GM18508 (cell line): Measurements from ENCODE around the gene TXNL1.
"Not testable (repeated sequence)": the region's sequence is repeated elsewhere in the genome, so short reads cannot be mapped to it uniquely, and the experiment has no call there.

Source experiments
- ATAC-seq: cut with Tn5 transposase; IDR thresholded peaks from one replicate; pipeline ENCODE4 v1.9.1; 2021; ENCODE audit warnings: moderate number of reproducible peaks; ENCODE audit not compliant: insufficient read depth, unreplicated experiment

The TXNL1 gene

DNA sequence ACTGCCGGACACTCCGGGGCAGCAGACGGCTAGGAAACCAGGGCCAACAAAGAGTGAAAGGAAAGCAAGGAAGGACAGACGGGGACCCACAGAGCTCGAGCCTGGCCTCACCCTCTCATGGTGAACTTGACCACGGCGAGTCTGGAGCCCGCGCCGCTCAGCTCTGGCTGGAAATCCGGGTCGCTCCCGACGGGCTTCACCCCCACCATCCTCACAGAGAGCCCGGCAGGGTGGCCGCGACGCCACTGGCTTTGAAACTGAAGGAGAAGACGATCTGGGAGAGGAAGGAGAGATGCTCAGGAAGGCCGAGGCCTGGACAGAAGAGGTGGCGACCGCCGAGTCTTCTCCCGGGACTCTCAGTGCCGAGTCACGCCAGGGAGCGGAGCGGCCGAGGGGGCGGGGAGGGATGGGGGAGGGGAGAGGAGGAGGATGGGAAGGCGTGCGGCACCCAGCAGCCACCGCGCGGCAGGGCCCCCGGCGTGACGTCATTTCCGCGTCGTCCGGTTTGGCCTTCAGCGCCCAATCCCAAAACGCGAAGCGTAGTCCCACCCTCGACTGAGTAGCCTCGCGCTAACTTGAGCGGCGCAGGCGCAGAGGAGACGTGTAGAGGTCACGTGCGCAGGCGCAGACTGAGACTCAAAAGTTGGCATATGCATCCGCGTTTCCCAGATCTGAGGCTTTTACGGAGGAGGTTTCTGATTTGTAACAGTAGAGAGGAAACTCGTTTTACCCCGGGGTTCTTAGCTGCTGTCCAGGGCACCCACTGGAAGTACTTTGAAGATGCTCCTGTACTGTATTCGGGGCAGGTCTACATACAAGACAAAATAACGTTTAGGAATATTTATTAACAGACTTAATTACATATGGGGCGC lies at the start of gene TXNL1:
Gene TXNL1, minus strand, starts transcription at position 361 of the 872 bp plus-strand sequence. Its CDS starts 152 bp downstream, at position 209.
- peak; percentile 79 for ATAC-seq

DNA sequence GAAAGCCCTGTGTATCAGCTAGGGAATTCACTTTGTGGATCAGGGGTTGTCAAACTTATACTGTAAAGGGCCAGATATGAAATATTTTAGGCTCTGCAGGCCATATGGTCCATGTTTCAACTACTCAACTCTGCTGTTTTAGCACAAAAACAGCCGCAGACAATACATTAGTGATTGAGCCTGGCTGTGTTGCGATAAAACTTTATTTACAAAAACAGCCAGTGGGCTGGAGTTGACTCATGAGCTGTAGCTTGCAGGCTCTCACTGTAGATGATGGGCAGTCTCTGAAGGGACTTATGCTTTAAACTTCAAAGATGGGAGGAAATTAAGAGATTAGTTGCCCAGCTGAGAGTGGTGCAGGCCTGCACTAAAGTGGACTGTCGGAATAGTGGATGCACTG lies 45.9 kb upstream of the TXNL1 start:
- ATAC-seq, result no peak

DNA sequence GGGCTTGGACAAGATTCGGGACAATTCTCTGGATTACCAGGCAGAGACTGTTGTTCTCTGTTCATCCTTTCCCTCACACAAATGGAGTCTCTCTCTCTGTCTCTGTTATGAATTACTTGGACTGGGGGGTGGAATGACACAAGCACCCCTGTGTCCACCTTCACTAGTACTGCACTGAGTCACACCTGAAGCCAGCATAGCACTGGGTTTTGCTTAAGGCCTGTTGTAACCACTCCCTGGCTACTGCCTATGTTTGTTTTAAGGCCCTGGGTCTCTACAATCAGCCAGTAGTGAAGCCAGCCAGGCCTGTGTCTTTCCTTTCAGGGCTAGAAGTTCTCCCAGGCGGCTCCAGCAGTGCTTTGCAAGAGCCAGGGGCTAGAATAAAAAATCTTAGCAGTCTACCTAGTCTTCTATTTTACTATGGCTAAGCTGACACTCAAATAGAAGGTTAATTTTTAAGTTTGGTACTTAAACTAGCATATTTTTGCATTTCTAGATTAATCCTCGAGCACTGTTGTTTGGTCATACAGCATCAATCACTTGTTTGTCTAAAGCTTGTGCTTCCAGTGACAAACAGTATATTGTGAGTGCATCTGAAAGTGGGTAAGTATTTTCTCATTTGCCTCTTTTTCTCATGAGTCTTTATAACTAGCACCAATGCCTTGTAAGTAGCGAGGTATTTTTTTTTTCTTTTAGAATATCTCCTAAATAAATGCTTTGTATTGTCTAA lies 40.6 kb upstream of the TXNL1 start:
- no peak for ATAC-seq

DNA sequence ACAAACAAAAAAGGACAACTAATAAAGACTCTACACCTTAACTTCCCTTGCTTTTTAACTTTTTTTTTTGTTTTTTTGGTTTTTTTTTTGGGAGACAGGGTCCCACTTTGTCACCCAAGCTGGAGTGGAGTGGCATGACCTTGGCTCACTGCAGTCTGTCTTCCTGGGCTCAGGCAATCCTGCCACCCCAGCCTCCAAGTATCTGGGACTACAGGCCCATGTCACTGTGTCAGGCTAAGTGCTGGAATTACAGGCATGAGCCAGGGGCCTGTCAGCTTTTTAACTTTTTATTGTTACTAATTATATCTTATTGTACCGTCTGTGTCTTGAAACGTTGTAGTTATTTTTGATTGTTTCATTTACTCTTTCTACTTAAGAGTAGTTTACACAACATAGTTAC lies 38.2 kb upstream of the TXNL1 start:
- ATAC-seq, result no peak

DNA sequence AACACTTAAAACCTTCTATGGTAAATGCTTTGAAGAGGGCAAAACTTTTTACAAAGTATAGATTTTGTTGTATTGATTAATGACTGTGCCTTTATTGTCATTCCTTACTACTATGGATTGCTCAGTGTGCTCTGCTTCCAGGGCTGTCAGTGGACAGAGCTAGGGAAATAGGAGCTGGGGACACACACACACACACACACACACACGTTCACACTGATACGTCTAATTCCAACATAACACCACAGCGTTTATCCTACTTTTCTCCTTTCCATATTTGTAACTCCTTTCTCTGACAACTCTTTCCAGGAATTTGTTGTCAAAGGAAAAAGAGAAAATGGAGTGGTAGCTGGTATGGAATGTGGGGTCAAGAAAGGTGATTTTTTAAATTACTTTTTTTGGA lies 34.6 kb upstream of the TXNL1 start:
- ATAC-seq, result no peak

DNA sequence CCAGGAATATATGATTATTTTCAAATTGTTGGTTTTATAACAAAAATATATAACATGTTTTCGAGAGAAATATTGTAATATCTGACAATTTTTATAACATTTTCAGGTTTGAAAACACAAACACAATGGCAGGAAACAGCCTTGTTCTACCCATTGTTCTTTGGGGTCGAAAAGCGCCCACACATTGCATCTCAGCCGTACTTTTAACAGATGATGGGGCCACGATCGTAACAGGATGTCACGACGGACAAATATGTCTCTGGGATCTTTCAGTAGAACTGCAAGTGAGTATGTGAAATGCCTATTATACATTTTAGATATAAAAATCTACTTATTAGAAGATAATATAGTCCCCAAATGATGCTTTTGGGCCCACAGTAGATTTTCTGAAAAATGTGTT lies 34.0 kb upstream of the TXNL1 start:
- ATAC-seq, result no peak

DNA sequence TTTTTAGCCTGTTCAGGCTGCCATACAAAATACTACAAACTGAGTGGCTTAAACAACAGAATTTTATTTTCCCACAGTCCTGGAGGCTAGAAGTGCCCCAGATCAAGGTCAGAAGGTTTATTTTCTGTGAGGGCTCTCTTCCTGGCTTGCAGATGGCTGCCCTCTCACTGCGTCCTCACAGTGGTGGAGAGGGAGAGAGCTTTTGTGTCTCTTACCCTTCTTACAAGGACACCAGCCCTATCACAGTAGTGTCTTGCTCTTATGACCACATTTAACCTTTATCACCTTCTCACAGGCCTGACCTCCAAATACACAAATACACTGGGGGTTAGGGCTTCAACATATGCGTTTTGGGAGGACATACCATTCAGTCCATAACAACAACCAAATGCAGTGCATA lies 24.5 kb upstream of the TXNL1 start:
- ATAC-seq, result no peak

DNA sequence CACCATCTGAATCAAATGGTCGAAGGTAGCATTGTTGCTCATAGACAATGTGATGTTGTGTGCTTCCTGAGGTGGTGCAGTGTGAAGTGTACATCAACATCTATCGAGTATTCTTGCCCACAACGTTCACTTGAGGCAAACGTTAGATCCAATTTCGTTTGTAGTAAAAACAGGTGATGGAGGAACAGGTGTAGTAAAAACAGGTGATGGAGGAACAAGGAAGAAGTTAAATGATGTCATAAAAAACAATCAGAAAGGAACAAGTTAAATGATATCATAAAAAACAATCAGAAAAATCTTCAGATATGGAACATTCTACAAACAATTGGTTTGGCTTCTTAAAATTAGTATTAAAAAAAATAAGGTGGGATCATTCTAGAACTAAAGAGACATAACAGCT lies 24.1 kb upstream of the TXNL1 start:
- ATAC-seq, result no peak

DNA sequence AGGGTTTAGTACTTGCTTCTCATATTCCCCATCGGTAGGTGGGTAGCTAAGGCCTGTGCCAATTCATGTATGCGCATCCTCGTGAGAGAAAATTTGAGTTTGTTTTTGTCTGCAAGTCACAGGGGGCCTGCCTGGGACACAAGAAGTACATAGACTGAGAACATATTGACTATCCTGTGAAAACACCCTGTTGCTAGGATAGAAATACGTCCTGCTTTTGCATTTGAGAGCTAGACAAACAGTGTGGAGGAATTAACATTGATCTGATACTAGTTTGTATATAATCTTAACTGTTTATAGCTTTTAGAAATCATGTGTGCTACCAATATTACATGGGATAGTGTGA lies 23.6 kb upstream of the TXNL1 start:
- ATAC-seq, result no peak

DNA sequence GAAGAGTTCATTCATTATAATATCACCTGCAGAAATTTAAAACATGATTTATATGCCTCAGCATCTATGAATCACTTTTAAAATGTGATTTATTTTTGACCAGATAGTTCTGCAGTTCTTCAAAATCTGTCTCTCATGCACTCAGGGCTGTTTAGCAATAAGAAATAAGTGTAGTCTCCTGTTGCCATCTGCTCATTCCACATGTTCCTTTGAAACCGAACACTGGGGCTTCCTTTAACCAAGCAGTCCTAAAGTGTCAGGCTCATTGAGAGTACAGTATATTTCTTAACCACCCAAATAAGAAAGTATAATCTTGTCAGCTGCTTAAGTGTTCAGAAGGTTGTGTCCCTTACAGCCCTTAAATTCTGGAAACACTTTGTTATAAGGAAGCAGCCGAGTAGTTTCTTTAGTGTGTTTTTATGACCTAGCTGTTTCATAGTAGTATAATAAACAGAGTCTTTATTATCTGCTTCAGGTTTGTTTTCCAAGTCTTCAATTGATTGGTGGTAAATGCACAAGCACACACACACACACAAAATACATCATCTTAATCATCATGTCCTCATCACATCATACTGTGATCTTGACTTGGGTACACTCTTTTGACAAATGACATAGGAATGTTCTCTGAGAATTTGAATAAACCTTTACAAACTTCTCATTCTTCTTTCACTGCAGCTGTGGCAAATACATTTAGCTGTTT lies 23.1 kb upstream of the TXNL1 start:
- ATAC-seq, result no peak

DNA sequence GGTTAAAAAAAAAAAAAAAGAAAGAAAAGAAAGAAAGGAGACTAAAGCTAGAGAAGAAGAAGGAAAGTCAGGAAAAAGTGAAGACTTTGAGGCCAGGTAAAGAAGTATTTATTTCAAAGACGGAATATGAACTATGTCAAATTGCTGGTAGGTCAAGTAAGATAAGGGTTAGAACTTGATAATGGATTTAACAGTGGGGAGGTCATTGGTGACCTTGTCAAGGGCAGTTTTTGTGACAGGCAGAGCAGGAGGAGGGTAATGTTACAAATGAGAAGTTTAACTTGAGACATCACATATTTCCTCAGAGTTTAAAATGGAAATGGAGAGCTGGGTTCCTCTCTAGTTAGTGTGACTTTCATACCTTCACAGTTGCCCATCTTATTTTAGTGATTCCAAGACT lies 22.3 kb upstream of the TXNL1 start:
- no peak for ATAC-seq

DNA sequence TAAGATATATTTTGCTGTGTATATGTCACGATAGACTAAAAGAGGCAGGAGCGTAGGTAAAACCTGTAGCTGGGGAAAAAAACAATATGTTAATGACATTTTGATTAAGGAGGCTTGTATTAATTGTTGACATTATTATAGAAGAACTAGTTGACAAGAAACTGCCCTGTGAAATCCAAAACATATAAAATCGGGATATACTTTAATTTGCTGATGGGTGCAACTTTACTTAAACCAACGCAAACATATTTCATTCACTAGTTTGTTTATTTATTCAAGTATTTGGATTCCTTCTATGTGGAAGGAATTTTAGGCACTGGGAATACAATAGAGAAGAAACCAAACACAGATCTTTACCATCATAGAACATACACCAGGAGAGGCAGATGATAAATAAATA lies 20.7 kb upstream of the TXNL1 start:
- no peak for ATAC-seq

DNA sequence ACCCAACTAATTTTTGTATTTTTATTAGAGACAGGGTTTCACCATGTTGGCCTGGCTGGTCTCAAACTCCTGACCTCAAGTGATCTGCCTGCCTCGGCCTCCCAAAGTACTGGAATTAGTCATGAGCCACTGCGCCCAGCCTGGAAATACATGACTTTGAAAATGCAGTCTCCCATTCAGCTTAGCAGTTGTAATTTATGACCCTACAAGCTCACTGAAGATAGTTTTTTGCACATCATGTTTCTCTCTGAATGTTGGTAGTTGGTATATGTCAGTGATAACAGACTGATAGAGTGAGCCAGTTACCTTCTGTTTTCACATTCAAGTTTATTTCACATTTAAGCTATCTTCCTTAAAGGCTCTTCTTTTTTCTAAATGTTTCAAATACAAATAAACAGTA lies 19.9 kb upstream of the TXNL1 start:
- ATAC-seq, result no peak

DNA sequence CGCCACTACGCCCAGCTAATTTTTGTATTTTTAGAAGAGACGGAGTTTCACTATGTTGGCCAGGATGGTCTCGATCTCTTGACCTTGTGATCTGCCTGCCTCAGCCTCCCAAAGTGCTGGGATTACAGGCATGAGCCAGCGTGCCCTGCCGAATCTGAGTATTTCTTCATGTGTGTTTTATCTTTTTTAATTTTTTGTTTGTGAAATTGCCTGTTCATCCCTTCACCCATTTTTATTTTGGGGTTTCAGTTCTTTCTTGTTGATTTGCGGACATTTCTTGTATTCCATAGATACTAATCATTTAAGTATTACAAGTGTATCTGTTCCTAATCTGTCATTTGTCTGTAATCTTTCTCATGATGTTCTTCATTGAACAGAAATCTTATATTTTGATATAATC lies 15.9 kb upstream of the TXNL1 start:
- ATAC-seq, result not testable (repeated sequence)

DNA sequence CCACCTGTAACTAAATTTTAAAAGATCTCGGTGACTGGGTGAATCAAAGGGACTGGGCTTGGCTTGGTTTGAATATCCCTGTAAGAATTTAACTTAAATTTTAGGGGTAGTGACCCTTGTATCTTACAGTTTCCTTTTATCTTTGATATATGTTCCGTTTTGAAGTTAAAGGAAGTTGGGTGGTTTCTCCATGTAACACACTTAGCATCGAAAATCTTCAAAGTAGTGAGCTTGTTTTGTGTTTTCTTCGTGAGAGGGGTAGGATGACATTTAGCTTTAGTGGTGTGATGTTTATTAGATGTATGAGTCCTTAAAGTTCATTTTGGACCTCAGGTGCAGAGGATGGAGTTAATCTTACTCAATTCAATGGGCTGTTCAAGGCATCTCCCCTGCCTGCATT lies 14.4 kb upstream of the TXNL1 start:
- ATAC-seq, result no peak

DNA sequence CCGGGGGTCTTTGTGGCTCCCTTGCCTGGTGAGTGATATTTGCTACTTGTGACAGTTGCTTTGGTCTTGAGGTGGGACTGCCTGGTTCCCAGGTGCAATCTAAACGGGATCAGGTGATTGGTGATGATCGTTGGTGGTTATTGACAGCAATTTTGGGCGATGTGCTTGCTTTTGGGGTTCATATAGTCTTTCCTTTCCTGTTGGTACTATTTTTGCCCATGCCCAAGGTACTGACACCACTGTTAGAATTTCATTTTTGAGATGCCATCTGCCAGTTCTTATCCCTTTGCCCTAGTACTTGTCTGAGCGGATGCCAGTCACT lies 13.3 kb upstream of the TXNL1 start:
- no peak for ATAC-seq

DNA sequence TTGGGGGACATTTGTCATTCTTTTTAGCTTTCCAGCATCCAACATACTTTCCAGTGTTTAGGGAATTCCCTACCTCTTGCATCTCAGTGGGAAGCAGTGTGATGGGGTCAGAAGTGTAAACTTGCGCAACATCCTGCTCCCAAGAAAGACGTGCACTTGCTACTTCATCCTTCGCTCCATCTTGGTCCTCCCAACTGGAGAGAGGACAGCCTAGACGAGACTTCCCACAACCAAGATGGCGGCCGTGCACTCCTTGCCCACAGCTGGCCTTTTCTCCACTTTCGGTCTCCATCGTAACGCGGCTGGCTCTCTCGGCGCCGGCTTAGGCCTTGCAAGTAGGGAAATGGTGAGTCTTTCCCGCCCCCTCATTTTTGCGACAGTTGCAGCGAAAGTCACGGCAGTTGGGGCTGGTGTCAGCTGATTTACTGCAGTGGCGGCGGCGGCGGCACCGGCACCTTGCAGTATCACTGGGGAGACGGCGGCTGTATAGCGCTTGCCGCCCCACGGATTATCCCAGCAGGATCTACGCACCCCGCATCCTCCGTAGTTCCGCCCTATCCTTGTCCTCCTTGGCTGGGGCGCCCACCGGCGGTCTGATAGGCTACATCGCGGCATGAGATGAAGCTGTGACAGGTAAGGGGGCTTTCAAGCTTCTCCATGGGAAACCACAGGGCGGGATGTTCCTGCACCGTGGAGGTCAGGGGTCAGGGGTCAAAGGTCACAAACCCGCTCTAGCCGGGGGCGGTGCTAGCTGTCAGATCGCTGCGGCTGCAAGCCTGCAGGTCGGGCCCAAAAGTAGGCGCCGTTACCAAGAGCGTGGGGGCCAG lies 12.8 kb upstream of the TXNL1 start, which contains the start of gene WDR7:
Gene WDR7, plus strand, starts transcription at position 416 of the 827 bp plus-strand sequence. CDS start 21,157 bp downstream, outside the sequence.
- ATAC-seq, result peak; percentile 93

DNA sequence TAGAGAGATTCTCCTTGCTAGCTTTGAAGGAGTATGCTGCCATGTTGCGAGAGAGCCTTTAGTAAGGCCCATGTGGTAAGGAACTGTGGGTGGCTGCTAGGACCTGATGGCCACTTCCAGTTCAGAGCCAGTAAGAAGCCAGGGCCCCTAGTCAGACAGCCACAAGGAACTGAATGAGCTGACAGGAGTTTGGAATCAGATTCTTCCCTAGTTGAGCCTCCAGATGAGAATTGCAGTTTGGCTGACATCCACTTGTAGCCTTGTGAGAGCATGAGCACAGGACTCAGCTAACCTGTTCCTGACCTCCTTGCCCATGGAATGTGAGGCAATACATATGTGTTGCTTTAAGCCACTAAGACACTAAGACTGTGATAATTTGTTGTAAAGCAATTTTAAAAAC lies 11.6 kb upstream of the TXNL1 start:
- ATAC-seq, result no peak

DNA sequence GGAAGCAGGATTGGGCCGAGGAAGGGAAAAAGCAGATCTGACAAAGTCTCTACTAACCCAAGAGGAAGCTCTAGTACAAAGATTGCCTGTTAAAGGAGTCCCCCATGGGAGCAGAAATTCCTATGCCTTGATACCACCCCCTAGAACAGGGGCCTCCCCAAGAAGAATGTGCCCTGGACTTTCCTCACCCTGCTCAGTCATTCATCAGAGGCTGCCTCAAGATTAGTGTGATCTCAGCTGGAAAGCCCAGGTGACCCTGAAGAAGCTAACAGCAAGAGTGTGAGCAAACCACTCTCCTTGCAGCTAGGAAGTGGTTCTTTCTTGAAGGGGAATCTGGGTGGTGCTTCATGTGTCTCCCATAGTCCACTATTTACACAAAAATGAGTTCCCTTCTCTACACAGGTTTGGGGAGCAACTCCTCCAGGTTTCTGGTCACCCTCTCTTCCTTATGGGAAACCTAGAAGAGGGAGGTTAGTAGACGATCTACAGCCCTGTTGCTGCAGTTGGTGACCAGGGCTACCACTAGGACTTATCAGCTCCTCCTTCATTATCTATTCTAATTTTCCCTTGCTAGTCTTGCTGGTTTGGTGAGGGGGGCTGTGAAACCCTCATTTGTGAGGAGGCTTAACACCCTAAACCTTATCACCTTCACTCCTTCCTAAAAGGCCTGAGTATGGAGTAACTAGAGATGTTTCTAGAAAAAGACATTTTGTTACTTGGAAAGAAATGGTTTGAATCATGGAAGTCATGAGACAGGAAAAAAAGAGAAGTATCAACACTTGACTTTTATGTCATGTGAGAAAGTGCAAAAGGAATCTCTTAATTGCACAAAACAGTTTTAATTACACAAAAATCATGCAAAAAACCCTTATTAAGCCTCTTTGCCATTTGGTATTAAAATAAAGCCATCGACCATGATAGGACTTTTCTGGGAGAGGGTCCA lies 9.8 kb upstream of the TXNL1 start:
- no peak for ATAC-seq
